OCI-LY7 (cell line): Measurements from ENCODE around the gene FBXW7.

Experiments
- CTCF ChIP-seq: fragments of 200-600 bp; sonication (generic); conservative IDR thresholded peaks from 2 replicates; pipeline ENCODE4 v1.5.1; 2014; ENCODE audit warnings: mild to moderate bottlenecking, antibody characterized with exemption, low read length, moderate library complexity, mixed read lengths
- EZH2phosphoT487 ChIP-seq: fragments of 200-600 bp; sonication (generic); IDR thresholded peaks from 2 replicates; pipeline ENCODE4 v1.6.1; 2018; ENCODE audit warnings: low read depth, borderline replicate concordance, mild to moderate bottlenecking, mixed run types, antibody characterized with exemption, low read length, moderate library complexity, mixed read lengths

DNA sequence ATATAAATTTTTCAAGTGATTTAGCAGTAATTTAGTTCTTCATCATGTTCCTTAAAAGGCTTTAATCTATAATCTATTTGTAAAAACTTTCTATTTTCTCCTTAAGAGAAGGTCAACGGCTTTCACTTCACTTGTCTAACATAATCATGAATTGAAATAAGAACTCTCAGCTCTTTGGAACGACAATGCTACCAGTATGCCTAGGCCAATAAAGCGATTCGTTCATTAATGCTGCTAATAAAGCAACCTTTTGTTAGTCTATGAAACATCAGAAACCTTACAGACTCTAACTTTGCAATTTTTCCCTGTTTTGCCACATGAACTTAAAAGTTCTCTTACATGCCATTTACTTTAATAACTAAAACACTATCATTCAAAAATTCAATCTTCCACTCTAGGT lies 47.6 kb downstream of the FBXW7 start:
- TF ChIP-seq CTCF (no peak), EZH2phosphoT487 (no peak)
